22Rv1 (cell line): Measurements from ENCODE around the gene RUNX2.

ENCODE experiments used
- H3K27ac ChIP-seq: fragments of 450-650 bp; 2 replicates; pipeline ENCODE4 v1.5.1; 2017
- ZFX ChIP-seq: fragments of 450-650 bp; IDR thresholded peaks from 2 replicates; pipeline ENCODE4 v1.6.1; 2017; ENCODE audit warnings: antibody characterized with exemption, borderline replicate concordance
- TF ChIP-seq, protein P1 (sequence below): fragments of 450-650 bp; IDR thresholded peaks from 2 replicates; pipeline ENCODE4 v1.5.1; 2017; ENCODE audit warnings: mild to moderate bottlenecking

RUNX2 gene

DNA sequence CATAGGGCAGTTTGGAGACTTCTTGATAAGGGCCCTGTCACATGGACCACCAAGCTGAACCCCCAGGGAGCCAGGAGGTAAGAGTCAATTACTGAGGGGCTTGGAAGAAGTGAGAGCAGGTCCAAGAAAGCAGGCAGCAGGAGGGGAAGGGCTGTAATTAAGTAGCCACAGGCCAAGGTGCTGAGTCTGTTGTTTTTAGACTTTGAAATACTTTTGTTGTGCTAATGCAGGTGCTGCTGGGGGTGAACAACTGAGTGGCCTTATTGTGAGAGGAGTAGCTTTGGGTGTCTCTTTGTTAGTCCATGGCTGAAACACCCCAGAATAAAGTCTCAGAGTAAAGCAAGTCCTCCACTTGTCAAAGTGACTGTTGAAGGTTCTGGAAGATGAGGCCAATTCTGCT, 316.6 kb downstream of the RUNX2 start:
- H3K27ac ChIP-seq: no peak overlapping the region
- TF ChIP-seq, protein P1, sequence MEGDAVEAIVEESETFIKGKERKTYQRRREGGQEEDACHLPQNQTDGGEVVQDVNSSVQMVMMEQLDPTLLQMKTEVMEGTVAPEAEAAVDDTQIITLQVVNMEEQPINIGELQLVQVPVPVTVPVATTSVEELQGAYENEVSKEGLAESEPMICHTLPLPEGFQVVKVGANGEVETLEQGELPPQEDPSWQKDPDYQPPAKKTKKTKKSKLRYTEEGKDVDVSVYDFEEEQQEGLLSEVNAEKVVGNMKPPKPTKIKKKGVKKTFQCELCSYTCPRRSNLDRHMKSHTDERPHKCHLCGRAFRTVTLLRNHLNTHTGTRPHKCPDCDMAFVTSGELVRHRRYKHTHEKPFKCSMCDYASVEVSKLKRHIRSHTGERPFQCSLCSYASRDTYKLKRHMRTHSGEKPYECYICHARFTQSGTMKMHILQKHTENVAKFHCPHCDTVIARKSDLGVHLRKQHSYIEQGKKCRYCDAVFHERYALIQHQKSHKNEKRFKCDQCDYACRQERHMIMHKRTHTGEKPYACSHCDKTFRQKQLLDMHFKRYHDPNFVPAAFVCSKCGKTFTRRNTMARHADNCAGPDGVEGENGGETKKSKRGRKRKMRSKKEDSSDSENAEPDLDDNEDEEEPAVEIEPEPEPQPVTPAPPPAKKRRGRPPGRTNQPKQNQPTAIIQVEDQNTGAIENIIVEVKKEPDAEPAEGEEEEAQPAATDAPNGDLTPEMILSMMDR: no peak
- TF ChIP-seq ZFX: no peak

- TF ChIP-seq, protein P1: no peak
- TF ChIP-seq ZFX: no peak
- no peak overlapping the region for H3K27ac ChIP-seq
Observed at GRCh38 chr6:45645302-45645701, 317.2 kb downstream of the RUNX2 start.

DNA sequence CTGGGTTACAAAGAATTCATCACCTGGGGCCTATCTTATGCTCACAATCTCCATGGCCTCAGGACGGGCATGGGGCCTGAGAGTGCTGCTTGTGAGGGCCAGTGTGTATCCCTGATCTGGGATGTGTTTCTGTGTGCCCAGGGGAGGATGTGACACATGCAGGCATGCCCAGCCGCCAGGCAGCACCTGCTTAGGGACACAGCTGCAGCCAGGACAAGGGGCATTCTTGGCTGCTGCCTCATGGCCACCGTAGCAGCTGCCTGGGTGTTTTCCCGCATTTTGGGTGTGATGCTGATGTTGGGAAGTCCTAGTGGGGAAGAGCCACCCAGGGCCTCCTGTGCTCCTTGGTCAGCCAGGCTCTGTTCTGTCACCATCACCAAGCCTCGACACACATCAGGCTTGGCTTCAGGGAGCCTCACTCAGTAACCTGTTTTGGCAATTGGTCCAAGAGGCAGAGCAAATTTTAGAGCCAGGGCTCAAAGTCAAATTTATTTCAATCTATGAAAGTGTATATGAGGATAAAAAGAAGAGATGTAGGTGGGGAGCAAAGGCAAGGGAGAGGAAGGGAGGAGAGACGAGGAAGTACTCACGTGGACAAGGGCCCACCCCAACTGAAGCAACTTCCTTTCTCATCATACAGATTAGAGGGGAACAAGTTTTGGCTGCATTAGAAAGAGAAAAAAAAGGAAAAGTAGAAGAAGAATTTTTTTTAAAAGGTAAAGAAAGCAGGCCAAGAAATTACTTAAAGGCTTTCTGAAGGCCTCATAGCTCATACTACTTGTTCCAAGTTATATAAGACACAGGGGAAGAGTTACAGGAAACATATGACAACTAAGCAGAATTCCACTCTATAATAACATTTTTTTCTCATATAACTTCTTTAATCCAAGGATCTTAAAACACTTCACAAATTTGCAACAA, 319.5 kb downstream of the RUNX2 start:
- no peak for TF ChIP-seq ZFX
- TF ChIP-seq, protein P1: no peak
- no peak overlapping the region for H3K27ac ChIP-seq

DNA sequence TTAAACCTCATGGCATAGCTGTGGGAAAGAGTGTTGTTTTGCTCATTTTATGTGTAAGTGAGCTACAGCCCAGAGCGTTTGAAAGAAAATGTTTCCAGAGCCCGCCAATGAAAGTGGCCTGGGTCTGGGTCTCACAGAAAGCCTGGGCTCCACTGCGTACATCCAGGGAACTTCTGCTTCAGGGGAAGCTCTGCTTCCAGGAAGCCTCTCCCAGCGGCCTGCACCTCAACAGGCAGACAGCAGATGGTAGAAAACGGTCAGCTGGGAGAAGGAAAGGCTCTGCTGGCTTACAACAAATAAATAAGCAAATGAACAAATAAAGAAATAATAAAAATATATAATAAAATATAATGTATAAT, 320.1 kb downstream of the RUNX2 start:
- H3K27ac ChIP-seq: no peak overlapping the region
- TF ChIP-seq ZFX: no peak
- TF ChIP-seq, protein P1: no peak

- H3K27ac ChIP-seq: no peak overlapping the region
Observed at GRCh38 chr6:45650524-45651135, 322.5 kb downstream of the RUNX2 start.

GRCh38 chr6:45651301-45651700, 323.2 kb downstream of the RUNX2 start:
- TF ChIP-seq ZFX: no peak
- TF ChIP-seq, protein P1: no peak
- H3K27ac ChIP-seq: no peak overlapping the region

More at GRCh38 chr6:45650524-45651135, 322.5 kb downstream of the RUNX2 start:
- TF ChIP-seq ZFX: no peak
- TF ChIP-seq, protein P1: no peak

- H3K27ac ChIP-seq: no peak overlapping the region
- no peak for TF ChIP-seq ZFX
Observed at GRCh38 chr6:45652416-45652815, 324.3 kb downstream of the RUNX2 start.
